Activated B cell treated with CpG ODN at 0.5 μM for 24 hours (primary cell): Measurements from ENCODE around the gene ACAA1. TPM values are rescaled to one million over a fixed set of nuclear protein-coding genes. Genes with fewer than 3 reads are reported as not detected.

Experiments used
- ATAC-seq: fragments of 200-7000 bp; cut with Tn5 transposase; one replicate; pipeline ENCODE4 v1.10.0; 2021; ENCODE audit warnings: low read depth, mild to moderate bottlenecking, moderate library complexity
- CTCF ChIA-PET: fragments of 350-600 bp; sonication (Branson Sonifier 250); formaldehyde crosslinking; loops from one replicate; lab custom pipeline; 2021; ENCODE audit warnings: antibody characterized with exemption; lab: Charles Lee
- POLR2A ChIA-PET: fragments of 350-600 bp; sonication (Branson Sonifier 250); formaldehyde crosslinking; loops from one replicate; lab custom pipeline; 2021; ENCODE audit warnings: antibody characterized with exemption; lab: Charles Lee
- DNase-seq: peaks from one replicate; pipeline ENCODE4 v3.0.0; 2022
- H3K27ac Mint-ChIP-seq: one replicate; pipeline ENCODE4 v1.8.0; 2020; ENCODE audit warnings: mixed read lengths
- H3K27me3 Mint-ChIP-seq: one replicate; pipeline ENCODE4 v1.8.0; 2021; ENCODE audit warnings: mixed read lengths
- H3K36me3 Mint-ChIP-seq: one replicate; pipeline ENCODE4 v1.8.0; 2021; ENCODE audit warnings: low read depth, mixed read lengths
- H3K4me1 Mint-ChIP-seq: one replicate; pipeline ENCODE4 v1.8.0; 2021; ENCODE audit warnings: mixed read lengths
- H3K4me3 Mint-ChIP-seq: one replicate; pipeline ENCODE4 v1.8.0; 2020; ENCODE audit warnings: mild to moderate bottlenecking, mixed read lengths
- H3K9me3 Mint-ChIP-seq: one replicate; pipeline ENCODE4 v1.8.0; 2020; ENCODE audit warnings: mixed read lengths
- intact Hi-C: fragments of 100-400 bp; cut with micrococcal nuclease; formaldehyde crosslinking; loops from one replicate; pipeline ENCODE4 v1.15.1; 2024
- total RNA-seq: library from RNA; stranded (reverse); gene quantifications from 2 replicates; pipeline ENCODE4 v1.2.3, GENCODE V29; 2022
- TF ChIP-seq, protein P1 (sequence below): fragments of 200-600 bp; IDR thresholded peaks from one replicate; pipeline ENCODE4 v1.8.0; 2022; ENCODE audit warnings: antibody characterized with exemption, mild to moderate bottlenecking

The ACAA1 gene
- total RNA-seq, 1 donor from 2014 or later = 78.1 TPM

DNA sequence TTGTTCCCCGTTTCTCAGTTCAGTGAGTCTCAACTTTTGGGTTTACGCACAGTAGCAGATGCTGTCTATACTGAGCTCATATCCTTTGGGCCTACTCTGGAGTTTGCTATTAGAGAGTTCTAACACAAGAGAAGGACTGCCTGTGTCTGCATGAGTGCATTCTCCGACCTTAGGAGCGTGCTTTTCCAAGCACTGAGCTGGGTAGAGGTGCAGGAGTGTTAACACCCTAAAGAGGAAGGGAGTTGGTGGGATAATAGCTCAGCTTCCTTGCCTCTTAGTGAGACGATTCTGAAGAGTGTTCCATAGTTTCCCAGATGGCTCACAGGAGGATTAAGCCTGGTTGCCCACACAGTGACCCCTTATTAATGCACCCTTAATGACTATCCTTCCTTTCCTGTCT is 21.5 kb upstream of the ACAA1 start:
- CTCF ChIA-PET = no interaction called here
- DNase-seq (no peak), ATAC-seq (no peak)
- H3K9me3 Mint-ChIP-seq = no peaks in the 10 kb centered on the region
- intact Hi-C loops = no loop called here
- no peaks in the 10 kb centered on the region for H3K36me3 Mint-ChIP-seq
- TF ChIP-seq, protein P1, sequence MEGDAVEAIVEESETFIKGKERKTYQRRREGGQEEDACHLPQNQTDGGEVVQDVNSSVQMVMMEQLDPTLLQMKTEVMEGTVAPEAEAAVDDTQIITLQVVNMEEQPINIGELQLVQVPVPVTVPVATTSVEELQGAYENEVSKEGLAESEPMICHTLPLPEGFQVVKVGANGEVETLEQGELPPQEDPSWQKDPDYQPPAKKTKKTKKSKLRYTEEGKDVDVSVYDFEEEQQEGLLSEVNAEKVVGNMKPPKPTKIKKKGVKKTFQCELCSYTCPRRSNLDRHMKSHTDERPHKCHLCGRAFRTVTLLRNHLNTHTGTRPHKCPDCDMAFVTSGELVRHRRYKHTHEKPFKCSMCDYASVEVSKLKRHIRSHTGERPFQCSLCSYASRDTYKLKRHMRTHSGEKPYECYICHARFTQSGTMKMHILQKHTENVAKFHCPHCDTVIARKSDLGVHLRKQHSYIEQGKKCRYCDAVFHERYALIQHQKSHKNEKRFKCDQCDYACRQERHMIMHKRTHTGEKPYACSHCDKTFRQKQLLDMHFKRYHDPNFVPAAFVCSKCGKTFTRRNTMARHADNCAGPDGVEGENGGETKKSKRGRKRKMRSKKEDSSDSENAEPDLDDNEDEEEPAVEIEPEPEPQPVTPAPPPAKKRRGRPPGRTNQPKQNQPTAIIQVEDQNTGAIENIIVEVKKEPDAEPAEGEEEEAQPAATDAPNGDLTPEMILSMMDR = no peak
- no peak overlapping the region for H3K4me3 Mint-ChIP-seq
- POLR2A ChIA-PET = interaction anchor here (1.1 to 1.7 kb wide), 2 partner anchors 8 to 20 kb away, joined by 3 to 5 read pairs; partner anchors contain the start of gene MYD88
- H3K4me1 Mint-ChIP-seq = peaks cover 29% of the 10 kb centered on the region
- H3K27ac Mint-ChIP-seq = peak overlapping the region; percentile 69
- no peaks in the 10 kb centered on the region for H3K27me3 Mint-ChIP-seq

DNA sequence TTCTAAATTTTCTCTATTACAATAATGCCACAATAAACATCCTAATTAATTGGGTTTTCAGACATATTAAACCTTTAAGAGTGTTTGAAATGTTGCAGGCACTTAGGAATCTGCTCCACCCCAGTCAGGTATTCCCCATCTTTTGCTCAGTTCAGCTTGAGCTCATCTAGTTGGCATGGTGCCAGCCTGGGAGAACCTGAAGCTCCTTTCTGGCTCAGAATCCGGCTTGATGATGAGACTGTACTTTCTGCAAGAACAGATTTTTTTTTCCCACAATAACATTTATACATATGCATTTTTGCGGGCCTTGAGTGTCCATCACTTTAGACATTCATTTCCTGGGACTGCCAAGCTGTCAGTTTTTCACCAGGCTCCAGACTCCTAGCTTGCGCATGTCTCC is 20.7 kb upstream of the ACAA1 start:
- POLR2A ChIA-PET = interaction anchor here (1.7 kb wide), 1 partner anchor 19 kb away, joined by 5 read pairs; the partner anchor contains the start of gene MYD88
- no peak overlapping the region for H3K4me3 Mint-ChIP-seq
- H3K4me1 Mint-ChIP-seq = peaks cover 33% of the 10 kb centered on the region
- ATAC-seq (no peak), DNase-seq (no peak)
- no peak overlapping the region for H3K27ac Mint-ChIP-seq
- CTCF ChIA-PET = no interaction called here
- intact Hi-C loops = no loop called here
- TF ChIP-seq, protein P1 = no peak
- H3K9me3 Mint-ChIP-seq = no peaks in the 10 kb centered on the region
- no peaks in the 10 kb centered on the region for H3K36me3 Mint-ChIP-seq
- H3K27me3 Mint-ChIP-seq = no peaks in the 10 kb centered on the region

DNA sequence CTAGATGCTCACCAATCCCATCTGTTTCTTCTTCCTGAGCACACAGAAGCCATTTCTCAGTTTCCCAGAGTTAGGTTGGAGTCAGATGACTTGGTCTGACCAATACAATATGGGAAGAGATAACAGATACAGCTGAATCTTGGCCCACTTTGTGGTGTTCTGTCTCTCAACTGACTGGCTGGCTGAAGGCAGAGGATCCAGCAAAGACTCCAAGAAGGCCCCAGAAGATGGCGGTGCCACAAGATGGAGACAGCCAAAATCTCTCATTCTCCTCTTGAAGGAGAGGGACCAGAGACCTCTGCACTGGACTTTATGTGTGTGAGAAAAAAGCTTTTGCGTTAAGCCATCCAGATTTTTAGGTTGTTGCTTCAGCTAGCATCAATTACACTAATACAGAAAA is 20.2 kb upstream of the ACAA1 start:
- ATAC-seq = no peak
- H3K9me3 Mint-ChIP-seq = no peaks in the 10 kb centered on the region
- POLR2A ChIA-PET = interaction anchor here (6.1 kb wide), 1 partner anchor 7 kb away, joined by 63 read pairs; the partner anchor contains the start of gene OXSR1

DNA sequence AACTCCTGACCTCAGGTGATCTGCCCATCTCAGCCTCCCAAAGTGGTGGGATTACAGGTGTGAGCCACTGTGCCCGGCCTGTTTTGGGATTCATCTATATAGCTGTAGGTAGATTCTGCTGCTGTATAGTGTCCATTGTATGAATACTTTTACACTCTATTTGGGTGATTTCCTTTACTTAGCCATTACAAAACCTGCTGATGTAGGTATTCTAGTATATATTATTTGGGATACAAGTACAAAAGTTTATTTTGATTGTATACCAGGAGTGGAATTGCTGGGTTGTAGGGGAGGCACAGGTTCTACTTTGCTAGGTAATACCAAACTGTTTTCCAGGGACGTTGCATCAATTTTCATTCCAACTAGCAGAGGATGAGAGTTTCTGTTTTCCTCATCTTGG is 18.9 kb upstream of the ACAA1 start:
- Mint-ChIP-seq H3K4me1 (peaks cover 45% of the 10 kb centered on the region), H3K36me3 (no peaks in the 10 kb centered on the region), H3K27ac (no peak overlapping the region), H3K4me3 (no peak overlapping the region), H3K27me3 (no peaks in the 10 kb centered on the region), H3K9me3 (no peaks in the 10 kb centered on the region)
- DNase-seq (no peak), ATAC-seq (no peak)
- POLR2A ChIA-PET = interaction anchor here (0.8 to 6.1 kb wide), 3 partner anchors 9 to 19 kb away, joined by 3 to 63 read pairs (median 3); partner anchors contain the start of genes ACAA1 and OXSR1
- intact Hi-C loops = no loop called here
- TF ChIP-seq, protein P1 = no peak
- CTCF ChIA-PET = interaction anchor here (1.3 kb wide), 1 partner anchor 25 kb away, joined by 3 read pairs; no protein-coding TSS in a partner anchor

More for the DNA sequence above, 20.2 kb upstream of the ACAA1 start:
- CTCF ChIA-PET = no interaction called here
- no peak overlapping the region for H3K27ac Mint-ChIP-seq
- TF ChIP-seq, protein P1 = no peak
- no peak overlapping the region for H3K4me3 Mint-ChIP-seq
- intact Hi-C loops = no loop called here
- H3K4me1 Mint-ChIP-seq = peaks cover 33% of the 10 kb centered on the region
- H3K36me3 Mint-ChIP-seq = no peaks in the 10 kb centered on the region
- no peaks in the 10 kb centered on the region for H3K27me3 Mint-ChIP-seq
- no peak for DNase-seq

DNA sequence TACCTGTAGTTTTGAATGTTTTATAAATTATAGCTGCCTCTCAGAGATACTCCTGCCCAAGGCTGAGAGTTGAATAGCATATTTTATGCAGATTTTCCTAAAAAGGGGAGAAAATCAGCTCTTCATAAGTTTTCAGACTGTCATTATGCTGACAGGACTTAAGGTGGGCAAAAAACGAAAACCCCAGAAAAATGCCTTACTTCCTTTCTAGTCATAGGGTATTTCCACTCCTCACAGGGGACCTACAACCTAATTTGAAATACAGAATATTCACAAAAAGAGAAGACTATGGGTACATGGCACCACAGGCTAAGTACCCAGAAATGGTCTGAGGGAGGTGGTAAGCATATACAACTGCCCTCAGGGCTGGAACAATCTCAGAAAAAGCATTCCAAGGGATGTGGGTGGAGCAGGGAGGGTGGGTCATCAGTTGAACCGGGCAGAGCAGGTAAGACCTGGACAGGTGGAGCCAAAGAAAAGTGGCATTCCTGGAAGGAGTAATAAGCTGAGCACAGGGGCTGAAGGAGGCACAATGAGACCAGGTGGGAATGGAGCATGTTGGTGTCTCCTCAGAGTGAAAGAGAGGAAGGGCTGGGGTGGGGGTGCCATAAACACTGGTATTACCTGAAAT is 17.8 kb upstream of the ACAA1 start:
- no peaks in the 10 kb centered on the region for H3K36me3 Mint-ChIP-seq
- ChIA-PET POLR2A (interaction anchor here (1.3 to 6.1 kb wide), 2 partner anchors 10 to 16 kb away, joined by 3 to 63 read pairs; partner anchors contain the start of gene OXSR1), CTCF (interaction anchor here (1.0 to 1.4 kb wide), 3 partner anchors 8 to 24 kb away, joined by 3 to 5 read pairs (median 3); no protein-coding TSS in a partner anchor)
- peaks cover 53% of the 10 kb centered on the region for H3K4me1 Mint-ChIP-seq
- H3K4me3 Mint-ChIP-seq = peak overlapping the region; percentile 12
- no peaks in the 10 kb centered on the region for H3K9me3 Mint-ChIP-seq
- TF ChIP-seq, protein P1 = no peak
- ATAC-seq (peak; percentile 61), DNase-seq (no peak)
- no peaks in the 10 kb centered on the region for H3K27me3 Mint-ChIP-seq
- intact Hi-C loops = loop anchor here (1.0 kb wide), 2 partner anchors 10 to 17 kb away; partner anchors contain the start of gene ACAA1
- peak overlapping the region; percentile 72 for H3K27ac Mint-ChIP-seq
